HG03354 (cell line): Measurements from ENCODE around the gene FAM163A.
"Not testable (repeated sequence)": the region's sequence is repeated elsewhere in the genome, so short reads cannot be mapped to it uniquely, and the experiment has no call there.

ENCODE experiments used
- ATAC-seq: cut with Tn5 transposase; IDR thresholded peaks from one replicate; pipeline ENCODE4 v1.9.1; 2021; ENCODE audit warnings: mild to moderate bottlenecking; ENCODE audit not compliant: unreplicated experiment, poor library complexity, severe bottlenecking

The FAM163A gene

GRCh38 chr1:179831225-179831624, 88.1 kb downstream of the FAM163A start:
- no peak for ATAC-seq

GRCh38 chr1:179831852-179832699, 89.0 kb downstream of the FAM163A start:
- ATAC-seq = no peak

- not testable (repeated sequence) for ATAC-seq
Observed at GRCh38 chr1:179836686-179837445, 93.8 kb downstream of the FAM163A start.

- no peak for ATAC-seq
Observed at GRCh38 chr1:179840107-179840506, 97.0 kb downstream of the FAM163A start.

GRCh38 chr1:179848233-179848632, 105.1 kb downstream of the FAM163A start:
- ATAC-seq = no peak

GRCh38 chr1:179853102-179853501, 110.0 kb downstream of the FAM163A start:
- ATAC-seq = no peak

- ATAC-seq = not testable (repeated sequence)
Observed at GRCh38 chr1:179855831-179856230, 112.7 kb downstream of the FAM163A start.

GRCh38 chr1:179856296-179856695, 113.2 kb downstream of the FAM163A start:
- no peak for ATAC-seq

GRCh38 chr1:179857009-179857408, 113.9 kb downstream of the FAM163A start:
- ATAC-seq = no peak

- no peak for ATAC-seq
Observed at GRCh38 chr1:179860652-179861051, 117.6 kb downstream of the FAM163A start.

GRCh38 chr1:179865377-179865776, 122.3 kb downstream of the FAM163A start:
- ATAC-seq = no peak
